Prostate gland (tissue), 2 donors: ENCODE measurements around the gene RSPH4A. TPM values are rescaled to one million over a fixed set of nuclear protein-coding genes. Genes with fewer than 3 reads are reported as not detected.

Experiments used
- DNase-seq: peaks from one replicate; pipeline ENCODE4 v3.0.0-alpha.2; 2019; ENCODE audit warnings: low spot score
- H3K27ac ChIP-seq, 2 donors: fragments of 200-600 bp; sonication (generic); 2 replicates each; pipeline ENCODE4 v1.5.1; 2017 to 2019
- H3K27me3 ChIP-seq: fragments of 200-600 bp; sonication (generic); replicated peaks from 2 replicates; pipeline ENCODE4 v1.5.1; 2019; ENCODE audit not compliant: insufficient read depth
- H3K36me3 ChIP-seq, 2 donors: fragments of 200-600 bp; sonication (generic); 1 replicate in 1 of 2; 2 replicates in 1 of 2; pipeline versions ENCODE4 v1.5.1 to v1.8.1; 2017 to 2019
- H3K4me1 ChIP-seq: fragments of 200-600 bp; sonication (generic); replicated peaks from 2 replicates; pipeline ENCODE4 v1.5.1; 2019
- H3K4me3 ChIP-seq, 2 donors: fragments of 200-600 bp; sonication (generic); 2 replicates each; pipeline ENCODE4 v1.5.1; 2017 to 2019
- H3K9me3 ChIP-seq: fragments of 200-600 bp; sonication (generic); 2 replicates; pipeline ENCODE4 v1.5.1; 2017
- CTCF ChIP-seq, 4 experiments: fragments of 200-600 bp in 2 of 4; fragments of 450-650 bp in 2 of 4; sonication (generic) in 2 of 4; IDR thresholded peaks; 1 replicate in 3 of 4; 2 replicates in 1 of 4; pipeline ENCODE4 v1.5.1; 2016 to 2019; ENCODE audit warnings: antibody characterized with exemption in 4 of 4, mild to moderate bottlenecking in 2 of 4, moderate library complexity in 2 of 4
- POLR2A ChIP-seq: fragments of 450-650 bp; IDR thresholded peaks from one replicate; pipeline ENCODE4 v1.6.1; 2016; ENCODE audit warnings: antibody characterized with exemption, mild to moderate bottlenecking
- POLR2AphosphoS5 ChIP-seq: sonication (generic); formaldehyde crosslinking; IDR thresholded peaks from one replicate; pipeline ENCODE4 v1.6.1; 2017; ENCODE audit warnings: antibody characterized with exemption
- WGBS: methylation state at CpG from one replicate; pipeline ENCODE4 v1.1.5; 2018; 5-methylcytosine and 5-hydroxymethylcytosine counted together
- intact Hi-C: fragments of 100-400 bp; cut with DNase I; formaldehyde crosslinking; loops from one replicate; pipeline ENCODE4 v1.14.2; 2022
- total RNA-seq, 2 donors: library from RNA; depleted of rRNA; stranded (reverse); fragments of >200 nt; gene quantifications; one replicate each; pipeline ENCODE4 v1.1.0, GENCODE V29; 2016

The RSPH4A gene
- total RNA-seq, 2 donors from 2014 or later: 0.23 to 1.5 TPM

DNA sequence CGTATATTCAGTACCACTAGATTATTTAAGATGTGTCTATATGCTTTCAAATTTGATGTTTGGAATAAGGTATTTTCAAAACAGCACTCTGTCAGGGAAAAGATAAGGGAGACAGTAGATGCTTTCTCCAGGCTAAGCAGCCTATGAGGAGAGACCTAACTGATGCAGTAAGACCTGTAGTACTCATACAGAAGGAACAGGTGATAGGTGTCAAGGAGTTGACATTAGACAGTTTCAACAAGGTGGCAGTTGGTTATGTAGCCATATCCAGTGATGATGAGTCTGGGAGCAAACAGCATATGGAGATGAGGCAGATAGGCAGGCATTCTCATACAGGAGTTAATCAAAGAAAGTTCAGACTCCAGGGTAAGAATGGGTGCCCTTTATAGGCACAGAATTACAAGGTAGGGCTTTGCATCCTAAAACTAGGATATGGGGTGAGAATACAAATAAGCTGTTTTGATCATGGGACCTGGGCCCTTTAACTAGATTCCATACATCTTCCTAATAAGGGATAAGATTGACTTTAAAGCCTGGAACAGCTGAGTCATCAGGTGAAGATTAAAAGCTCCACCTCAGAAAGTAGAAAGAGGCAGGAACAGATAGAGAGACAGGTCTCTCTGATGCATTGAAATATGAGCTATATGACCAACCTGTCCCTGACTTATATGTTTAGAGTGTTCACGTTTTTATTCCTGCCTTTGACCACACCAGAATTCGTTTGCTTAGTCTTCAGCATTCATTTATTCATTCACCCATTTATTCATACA, 7.9 kb downstream of the RSPH4A start:
- no peak for TF ChIP-seq POLR2A
- TF ChIP-seq CTCF (IDR thresholded peaks at IDR 0.05): no peak
- TF ChIP-seq POLR2AphosphoS5: no peak

GRCh38 chr6:116625872-116626271, 9.6 kb downstream of the RSPH4A start:
- intact Hi-C loops: no loop called here
- no peak overlapping the region for H3K27ac ChIP-seq
- no peaks in the 10 kb centered on the region for H3K4me1 ChIP-seq
- H3K4me3 ChIP-seq: no peak overlapping the region
- 97% methylated on average over 3 of the region's 3 CpGs for WGBS
- no peak for DNase-seq
- no peaks in the 10 kb centered on the region for H3K9me3 ChIP-seq
- no peaks in the 10 kb centered on the region for H3K27me3 ChIP-seq
- no peak for TF ChIP-seq POLR2A
- no peak for TF ChIP-seq POLR2AphosphoS5
- TF ChIP-seq CTCF (IDR thresholded peaks at IDR 0.05): no peak
- no peaks in the 10 kb centered on the region for H3K36me3 ChIP-seq

More for the DNA sequence above, 7.9 kb downstream of the RSPH4A start:
- H3K4me3 ChIP-seq: no peak overlapping the region
- DNase-seq: no peak
- 79% methylated on average over 3 of the region's 3 CpGs for WGBS
- no peak overlapping the region for H3K27ac ChIP-seq
- no peaks in the 10 kb centered on the region for H3K4me1 ChIP-seq
- no peaks in the 10 kb centered on the region for H3K27me3 ChIP-seq
- no peaks in the 10 kb centered on the region for H3K9me3 ChIP-seq
- H3K36me3 ChIP-seq: no peaks in the 10 kb centered on the region
- intact Hi-C loops: no loop called here

- H3K4me3 ChIP-seq: no peak overlapping the region
- 61% methylated on average over 5 of the region's 5 CpGs for WGBS
- no peak overlapping the region for H3K27ac ChIP-seq
- DNase-seq: no peak
- no peak for TF ChIP-seq POLR2AphosphoS5
- no peak for TF ChIP-seq POLR2A
- no peak for TF ChIP-seq CTCF (IDR thresholded peaks at IDR 0.05)
- no peaks in the 10 kb centered on the region for H3K36me3 ChIP-seq
- H3K9me3 ChIP-seq: no peaks in the 10 kb centered on the region
- intact Hi-C loops: no loop called here
- H3K27me3 ChIP-seq: no peaks in the 10 kb centered on the region
- H3K4me1 ChIP-seq: no peaks in the 10 kb centered on the region
These were observed 13.3 kb downstream of the RSPH4A start for GRCh38 chr6:116629563-116629981.

GRCh38 chr6:116631379-116631990, 15.2 kb downstream of the RSPH4A start:
- WGBS: 37% methylated on average over 5 of the region's 5 CpGs
- no peaks in the 10 kb centered on the region for H3K4me1 ChIP-seq
- TF ChIP-seq POLR2A: no peak
- peak; percentile 58 for TF ChIP-seq POLR2AphosphoS5
- TF ChIP-seq CTCF (IDR thresholded peaks at IDR 0.05): no peak
- H3K36me3 ChIP-seq: no peaks in the 10 kb centered on the region
- H3K27ac ChIP-seq: no peak overlapping the region
- DNase-seq: peak; percentile 54
- no peaks in the 10 kb centered on the region for H3K27me3 ChIP-seq
- intact Hi-C loops: no loop called here
- no peaks in the 10 kb centered on the region for H3K9me3 ChIP-seq
- no peak overlapping the region for H3K4me3 ChIP-seq

DNA sequence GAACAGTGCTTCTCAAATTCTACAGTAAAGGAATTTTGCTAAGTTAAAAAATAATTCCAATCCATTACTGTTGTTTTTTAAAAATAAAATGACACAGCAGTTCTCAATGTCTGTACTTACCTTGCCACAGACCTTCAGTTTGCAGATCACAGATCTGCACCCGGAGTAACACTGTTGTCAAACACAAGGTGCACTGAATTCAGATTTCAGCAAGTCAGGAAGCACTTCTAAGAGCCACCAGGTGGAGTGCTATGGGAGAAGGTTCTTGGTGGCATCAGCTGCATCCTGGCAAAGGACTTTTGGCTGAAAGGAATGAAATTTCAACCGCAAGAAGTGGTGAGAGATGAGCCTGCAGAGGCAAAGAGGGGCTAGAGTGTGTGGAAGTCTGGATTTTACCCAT, 17.4 kb downstream of the RSPH4A start:
- Histone ChIP-seq H3K4me3 (no peak overlapping the region), H3K4me1 (no peaks in the 10 kb centered on the region), H3K27me3 (no peaks in the 10 kb centered on the region), H3K36me3 (no peaks in the 10 kb centered on the region), H3K9me3 (no peaks in the 10 kb centered on the region), H3K27ac (no peak overlapping the region)
- no peak for DNase-seq
- 90% methylated on average over 2 of the region's 2 CpGs for WGBS
- no peak for TF ChIP-seq POLR2AphosphoS5
- TF ChIP-seq POLR2A: no peak
- TF ChIP-seq CTCF (IDR thresholded peaks at IDR 0.05): no peak
- intact Hi-C loops: no loop called here
